Measurements from ENCODE around the gene PNPLA8.
"Not testable (repeated sequence)": the region's sequence is repeated elsewhere in the genome, so short reads cannot be mapped to it uniquely, and the experiment has no call there.

PNPLA8 gene

DNA sequence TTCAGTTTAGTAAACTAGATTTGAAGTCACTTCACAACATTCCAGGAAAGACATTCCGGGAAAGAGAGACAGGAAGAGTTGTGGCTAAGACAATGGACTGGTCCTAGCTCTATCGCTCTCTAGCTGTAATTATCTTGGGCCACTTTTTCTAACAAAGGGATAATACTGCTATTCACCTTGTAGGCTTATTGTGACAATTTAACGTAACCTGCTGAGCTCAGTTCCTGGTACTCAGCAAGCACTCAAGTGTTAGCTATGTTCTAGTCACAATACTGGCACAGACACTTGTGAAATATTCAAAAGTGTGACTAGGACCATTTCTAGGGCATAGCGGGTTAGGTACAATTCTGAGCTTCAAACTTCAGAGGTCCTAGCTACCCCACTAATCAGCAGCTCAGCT is 57.7 kb downstream of the PNPLA8 start:
- no peak for DNase-seq (ENCODE audit: low spot score)

DNA sequence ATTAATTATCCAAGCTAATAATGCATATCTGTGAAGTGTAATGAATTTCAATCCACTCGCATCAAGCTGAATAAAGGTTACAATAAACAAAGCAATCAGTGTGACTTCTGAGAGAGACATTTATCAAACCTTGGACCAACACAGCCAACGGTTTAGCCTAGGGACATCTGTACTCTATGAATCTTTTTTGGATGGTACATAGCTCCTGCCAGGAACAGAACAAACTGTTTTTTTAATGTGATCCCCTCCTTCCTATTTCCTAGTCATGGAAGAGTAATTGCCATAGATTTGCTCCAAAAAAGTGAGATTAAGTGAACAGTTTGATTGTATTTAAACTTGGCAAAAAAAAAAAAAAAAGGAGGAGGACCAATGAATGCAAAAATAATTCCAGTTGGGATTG is 58.5 kb downstream of the PNPLA8 start:
- DNase-seq (ENCODE audit: low spot score), result no peak

- DNase-seq (ENCODE audit: low spot score), result not testable (repeated sequence)
Observed at GRCh38 chr7:108466322-108466721, 59.6 kb downstream of the PNPLA8 start.

DNA sequence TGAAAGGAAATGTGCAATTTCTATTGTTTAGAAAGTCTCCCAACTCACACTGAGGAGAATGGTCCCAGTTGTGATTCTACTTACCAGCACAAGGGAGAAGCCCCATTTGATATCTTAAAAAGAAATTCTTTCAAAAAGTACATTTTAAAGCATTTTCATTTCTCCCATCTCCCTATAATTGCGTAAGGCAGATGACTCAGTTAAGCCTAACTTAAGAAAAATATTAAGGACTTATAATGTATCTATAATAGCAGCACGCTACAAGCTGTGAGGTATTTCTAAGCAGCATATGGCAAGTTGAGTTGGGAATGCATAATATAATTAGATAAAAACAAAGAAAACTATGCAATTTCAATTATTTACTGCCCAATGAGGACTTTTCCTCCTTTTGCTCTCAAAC is 61.2 kb downstream of the PNPLA8 start:
- no peak for DNase-seq (ENCODE audit: low spot score)

- no peak for DNase-seq (ENCODE audit: low spot score)
Observed at GRCh38 chr7:108463613-108464012, 62.3 kb downstream of the PNPLA8 start.

- DNase-seq (ENCODE audit: low spot score), result no peak
Observed at GRCh38 chr7:108461840-108462239, 64.1 kb downstream of the PNPLA8 start.

DNA sequence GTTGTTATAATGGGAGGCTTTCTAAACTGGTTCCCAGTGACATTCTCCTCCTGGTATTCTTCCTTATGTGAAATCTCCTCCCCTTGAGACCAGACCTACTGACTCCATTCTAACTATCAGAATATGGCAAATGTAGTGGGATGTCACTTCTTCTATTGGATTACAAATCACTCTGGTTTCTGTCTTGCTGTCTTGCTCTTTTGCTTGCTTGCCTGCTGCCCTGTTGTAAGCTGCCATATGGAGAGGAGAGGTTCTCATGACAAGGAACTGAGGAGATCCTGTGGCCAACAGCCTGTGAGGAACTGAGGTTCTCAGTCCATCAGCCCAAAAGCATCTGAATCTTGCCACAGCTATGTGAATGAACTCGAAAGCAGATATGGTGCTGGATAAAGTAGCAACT is 65.0 kb downstream of the PNPLA8 start:
- no peak for DNase-seq (ENCODE audit: low spot score)

- DNase-seq (ENCODE audit: low spot score), result peak; percentile 33
Observed at GRCh38 chr7:108459922-108460551, 65.9 kb downstream of the PNPLA8 start.

DNA sequence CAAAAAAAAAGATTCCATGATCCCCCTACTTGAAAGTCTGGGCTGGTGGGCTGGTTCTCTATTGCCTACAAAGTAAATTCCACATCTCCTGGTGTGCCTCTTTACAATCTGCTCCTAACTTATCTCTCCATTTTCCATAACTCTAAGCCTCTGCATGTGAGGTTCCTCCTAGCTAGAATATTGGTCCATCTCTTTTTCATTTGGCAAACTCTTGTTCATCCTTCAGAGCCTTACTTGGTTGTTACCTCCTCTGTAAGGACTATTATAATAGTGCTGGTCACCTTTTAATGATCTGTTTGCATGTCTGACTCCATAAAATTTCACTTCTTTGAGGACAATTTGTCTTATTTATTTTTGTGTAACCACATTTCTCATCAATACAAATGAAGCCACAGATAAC is 68.1 kb downstream of the PNPLA8 start:
- DNase-seq (ENCODE audit: low spot score), result no peak

GRCh38 chr7:108456845-108457540 is 68.9 kb downstream of the PNPLA8 start:
- no peak for DNase-seq (ENCODE audit: low spot score)

- DNase-seq (ENCODE audit: low spot score), result peak; percentile 39
Observed at GRCh38 chr7:108455998-108456677, 69.8 kb downstream of the PNPLA8 start, which contains the start of gene NRCAM. NRCAM (minus strand) TSS chr7:108456436; CDS start chr7:108240064, 216,372 bp downstream.

- DNase-seq (ENCODE audit: low spot score), result peak; percentile 17
Observed at GRCh38 chr7:108455551-108455997, 70.4 kb downstream of the PNPLA8 start.

- DNase-seq (ENCODE audit: low spot score), result peak; percentile 43
Observed at GRCh38 chr7:108454674-108455550, 71.0 kb downstream of the PNPLA8 start.

DNA sequence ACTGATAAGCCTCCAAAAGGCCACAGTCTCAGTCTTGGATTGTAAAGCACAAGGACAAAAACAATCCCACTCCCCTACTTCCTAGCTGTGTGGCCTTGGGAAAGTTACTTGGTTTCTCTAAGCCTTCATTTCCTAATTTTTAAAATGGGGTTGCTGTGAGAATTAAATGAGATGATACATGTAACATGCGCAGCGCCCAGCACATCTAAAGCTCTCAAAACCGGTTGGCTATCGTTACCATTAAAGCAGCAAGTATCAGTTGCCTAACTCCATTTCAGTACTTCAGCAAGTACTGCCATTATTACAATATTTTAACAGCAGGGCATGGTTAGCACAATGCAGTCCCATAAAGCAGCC is 71.6 kb downstream of the PNPLA8 start:
- no peak for DNase-seq (ENCODE audit: low spot score)

GRCh38 chr7:108453320-108453719 is 72.6 kb downstream of the PNPLA8 start:
- DNase-seq (ENCODE audit: low spot score), result no peak

- DNase-seq (ENCODE audit: low spot score), result peak; percentile 47
Observed at GRCh38 chr7:108452707-108453106, 73.2 kb downstream of the PNPLA8 start.

GRCh38 chr7:108451296-108451848 is 74.6 kb downstream of the PNPLA8 start:
- DNase-seq (ENCODE audit: low spot score), result no peak

DNA sequence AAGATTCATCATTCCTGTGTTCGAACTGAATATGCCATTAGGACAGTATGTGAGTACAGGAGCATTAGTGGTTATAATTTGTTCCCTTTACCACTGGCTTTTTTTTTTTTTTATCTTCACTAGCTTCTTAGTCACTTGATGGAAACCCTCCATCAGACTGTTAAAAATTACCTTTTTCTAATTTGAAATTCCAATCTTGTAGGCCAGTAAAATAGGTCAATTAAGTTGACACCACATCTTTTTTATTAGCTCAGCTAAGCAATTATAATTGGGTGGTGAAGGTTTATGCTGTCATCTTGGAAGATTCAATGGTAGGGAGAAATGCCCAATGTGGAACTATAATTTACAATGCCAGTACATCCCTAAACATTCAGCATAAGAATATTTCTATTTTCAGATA is 75.8 kb downstream of the PNPLA8 start:
- DNase-seq (ENCODE audit: low spot score), result no peak

GRCh38 chr7:108449521-108449920 is 76.4 kb downstream of the PNPLA8 start:
- DNase-seq (ENCODE audit: low spot score), result no peak

DNA sequence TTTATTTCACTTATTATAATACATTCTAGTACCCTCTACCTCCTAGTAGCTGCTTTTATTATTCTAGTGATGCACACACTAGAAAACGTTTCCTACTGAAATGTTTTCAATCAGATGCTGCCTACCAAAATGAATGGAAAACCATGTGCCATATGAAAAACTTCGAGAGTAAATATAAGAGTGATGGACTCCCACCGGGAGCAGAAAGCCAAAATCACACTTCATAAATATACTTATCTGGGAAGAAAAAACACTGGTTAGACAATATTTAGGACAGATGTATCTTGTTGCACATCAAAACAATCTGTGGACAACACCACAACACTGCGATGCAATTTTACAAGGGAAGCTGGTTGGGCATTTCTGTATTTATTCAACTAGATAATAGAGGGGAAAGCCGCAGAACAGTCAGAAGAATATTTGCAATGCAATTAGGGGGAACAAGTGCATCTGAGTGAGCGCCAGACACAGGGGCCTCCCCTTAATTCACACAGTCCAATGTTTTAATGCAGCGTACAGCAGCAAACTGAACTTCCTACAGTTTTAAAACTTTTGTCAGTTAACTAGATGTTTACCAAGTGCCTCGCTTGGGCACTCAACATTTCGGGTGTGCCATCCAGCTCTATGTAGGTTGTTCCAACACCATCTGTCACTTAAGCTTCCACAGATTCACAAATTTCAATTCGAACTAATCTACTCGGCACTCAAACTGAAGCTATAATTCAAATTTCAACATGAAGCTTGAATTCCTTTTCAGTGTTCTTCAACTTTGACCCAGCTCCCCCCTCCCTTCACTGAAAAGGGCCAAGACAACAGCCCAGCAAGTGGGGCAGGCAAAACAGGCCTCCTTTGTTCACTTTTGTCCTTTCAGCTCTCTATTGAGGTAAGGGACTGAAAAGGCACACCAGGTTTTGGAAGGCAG is 77.1 kb downstream of the PNPLA8 start:
- DNase-seq (ENCODE audit: low spot score), result no peak

Data from germinal center (tissue), 1 donor.